ENCODE data around the gene DGAT2. TPM values are rescaled to one million over a fixed set of nuclear protein-coding genes. Genes with fewer than 3 reads are reported as not detected.

Gene DGAT2
- total RNA-seq, 4 donors from 2014 or later = 67.7 to 663 (median 270) TPM

GRCh38 chr11:75779960-75780359 is 11.4 kb downstream of the DGAT2 start:
- TF ChIP-seq CTCF (IDR thresholded peaks at IDR 0.05) = no peak
- no peak for ATAC-seq (ENCODE audit: low FRiP score)
- no peak for DNase-seq (ENCODE audit: low spot score)

- no peak for ATAC-seq (ENCODE audit: low FRiP score)
- DNase-seq (ENCODE audit: low spot score) = no peak
- TF ChIP-seq CTCF (IDR thresholded peaks at IDR 0.05) = no peak
Measured at GRCh38 chr11:75780888-75781287, 12.3 kb downstream of the DGAT2 start.

GRCh38 chr11:75781296-75781695 is 12.7 kb downstream of the DGAT2 start:
- TF ChIP-seq CTCF (IDR thresholded peaks at IDR 0.05) = no peak
- no peak for ATAC-seq (ENCODE audit: low FRiP score)
- DNase-seq (ENCODE audit: low spot score) = no peak

GRCh38 chr11:75781831-75782230 is 13.3 kb downstream of the DGAT2 start:
- no peak for TF ChIP-seq CTCF (IDR thresholded peaks at IDR 0.05)
- no peak for DNase-seq (ENCODE audit: low spot score)
- no peak for ATAC-seq (ENCODE audit: low FRiP score)

GRCh38 chr11:75782540-75783263 is 14.1 kb downstream of the DGAT2 start:
- no peak for ATAC-seq (ENCODE audit: low FRiP score)
- TF ChIP-seq CTCF (IDR thresholded peaks at IDR 0.05) = no peak
- no peak for DNase-seq (ENCODE audit: low spot score)

- no peak for DNase-seq (ENCODE audit: low spot score)
- no peak for TF ChIP-seq CTCF (IDR thresholded peaks at IDR 0.05)
- no peak for ATAC-seq (ENCODE audit: low FRiP score)
Measured at GRCh38 chr11:75783416-75784084, 15.0 kb downstream of the DGAT2 start.

GRCh38 chr11:75784085-75784478 is 15.5 kb downstream of the DGAT2 start:
- no peak for ATAC-seq (ENCODE audit: low FRiP score)
- no peak for TF ChIP-seq CTCF (IDR thresholded peaks at IDR 0.05)

More at GRCh38 chr11:75784085-75784478, 15.5 kb downstream of the DGAT2 start:
- no peak for DNase-seq (ENCODE audit: low spot score)

All from omental fat pad (tissue), 4 donors.